ENCODE results near the gene VPS41.

The VPS41 gene

GRCh38 chr7:38942431-38943051, 33.5 kb upstream of the VPS41 start:
- no peak for TF ChIP-seq EZH2phosphoT487 (IDR thresholded peaks at IDR 0.05; ENCODE audit: borderline replicate concordance)
- no peak for TF ChIP-seq CTCF (conservative IDR thresholded peaks at IDR 0.05; ENCODE audit: low read length)
- H3K36me3 ChIP-seq (ENCODE audit: insufficient read depth, low read length): no peaks in the 10 kb centered on the region
- H2AFZ ChIP-seq (ENCODE audit: low read length): no peak overlapping the region
- H3F3A ChIP-seq (ENCODE audit: low read depth): no peaks in the 10 kb centered on the region
- H3K9ac ChIP-seq (ENCODE audit: low read depth, low read length, poor library complexity, severe bottlenecking): no peak overlapping the region
- no peaks in the 10 kb centered on the region for H4K20me1 ChIP-seq (ENCODE audit: insufficient read depth, low read length, poor library complexity, severe bottlenecking)
- no peak overlapping the region for H3K4me2 ChIP-seq (ENCODE audit: low read depth, low read length, poor library complexity, severe bottlenecking)
- no peaks in the 10 kb centered on the region for H3K4me1 ChIP-seq (ENCODE audit: insufficient read depth, low read length, poor library complexity, severe bottlenecking)
- H3K9me3 ChIP-seq (ENCODE audit: insufficient read depth, low read depth, low read length): no peaks in the 10 kb centered on the region
- H3K79me2 ChIP-seq (ENCODE audit: insufficient read depth, low read length): no peaks in the 10 kb centered on the region
- no peak overlapping the region for H3K4me3 ChIP-seq (ENCODE audit: low read length, poor library complexity, severe bottlenecking)
- no peaks in the 10 kb centered on the region for H3K9me2 ChIP-seq (replicated peaks; ENCODE audit: low read depth, low read length)
- H3K27me3 ChIP-seq (ENCODE audit: insufficient read depth, low read length, poor library complexity, severe bottlenecking): no peaks in the 10 kb centered on the region

GRCh38 chr7:38940774-38941173, 31.8 kb upstream of the VPS41 start:
- Histone ChIP-seq H3K4me3 (ENCODE audit: low read length, poor library complexity, severe bottlenecking) (no peak overlapping the region), H2AFZ (ENCODE audit: low read length) (no peak overlapping the region), H3K4me2 (ENCODE audit: low read depth, low read length, poor library complexity, severe bottlenecking) (no peak overlapping the region), H3K9me2 (replicated peaks; ENCODE audit: low read depth, low read length) (no peaks in the 10 kb centered on the region), H3K79me2 (ENCODE audit: insufficient read depth, low read length) (no peaks in the 10 kb centered on the region), H3K9me3 (ENCODE audit: insufficient read depth, low read depth, low read length) (no peaks in the 10 kb centered on the region), H3F3A (ENCODE audit: low read depth) (no peaks in the 10 kb centered on the region), H3K36me3 (ENCODE audit: insufficient read depth, low read length) (no peaks in the 10 kb centered on the region), H3K27me3 (ENCODE audit: insufficient read depth, low read length, poor library complexity, severe bottlenecking) (no peaks in the 10 kb centered on the region), H4K20me1 (ENCODE audit: insufficient read depth, low read length, poor library complexity, severe bottlenecking) (no peaks in the 10 kb centered on the region), H3K9ac (ENCODE audit: low read depth, low read length, poor library complexity, severe bottlenecking) (no peak overlapping the region), H3K4me1 (ENCODE audit: insufficient read depth, low read length, poor library complexity, severe bottlenecking) (no peaks in the 10 kb centered on the region)
- no peak for TF ChIP-seq EZH2phosphoT487 (IDR thresholded peaks at IDR 0.05; ENCODE audit: borderline replicate concordance)
- no peak for TF ChIP-seq CTCF (conservative IDR thresholded peaks at IDR 0.05; ENCODE audit: low read length)

DNA sequence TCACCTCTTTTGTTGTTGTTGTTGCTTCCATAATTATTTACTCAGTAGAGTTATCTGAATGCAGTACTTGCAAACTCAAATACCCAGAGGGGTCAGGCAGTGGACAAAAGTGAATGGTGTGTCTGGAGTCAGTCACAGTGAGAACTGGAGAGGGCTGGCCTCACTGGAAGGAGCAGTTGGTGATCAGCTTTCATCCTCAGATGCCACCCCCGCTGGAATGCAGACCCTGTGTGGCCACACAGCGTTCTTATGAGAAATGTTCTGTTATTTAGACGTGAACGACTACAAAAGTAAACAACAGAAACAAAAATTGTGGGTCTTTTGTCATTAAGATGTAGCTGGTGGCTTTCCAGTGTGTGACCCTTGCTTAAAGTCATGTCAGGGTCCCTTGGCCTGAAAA, 29.6 kb upstream of the VPS41 start:
- Histone ChIP-seq H3K9ac (ENCODE audit: low read depth, low read length, poor library complexity, severe bottlenecking) (no peak overlapping the region), H3K4me2 (ENCODE audit: low read depth, low read length, poor library complexity, severe bottlenecking) (no peak overlapping the region), H3K36me3 (ENCODE audit: insufficient read depth, low read length) (no peaks in the 10 kb centered on the region), H2AFZ (ENCODE audit: low read length) (no peak overlapping the region), H3K9me3 (ENCODE audit: insufficient read depth, low read depth, low read length) (no peaks in the 10 kb centered on the region), H4K20me1 (ENCODE audit: insufficient read depth, low read length, poor library complexity, severe bottlenecking) (no peaks in the 10 kb centered on the region), H3K9me2 (replicated peaks; ENCODE audit: low read depth, low read length) (no peaks in the 10 kb centered on the region), H3K79me2 (ENCODE audit: insufficient read depth, low read length) (no peaks in the 10 kb centered on the region), H3K27me3 (ENCODE audit: insufficient read depth, low read length, poor library complexity, severe bottlenecking) (no peaks in the 10 kb centered on the region), H3F3A (ENCODE audit: low read depth) (no peaks in the 10 kb centered on the region), H3K4me1 (ENCODE audit: insufficient read depth, low read length, poor library complexity, severe bottlenecking) (no peaks in the 10 kb centered on the region), H3K4me3 (ENCODE audit: low read length, poor library complexity, severe bottlenecking) (no peak overlapping the region)
- TF ChIP-seq CTCF (conservative IDR thresholded peaks at IDR 0.05; ENCODE audit: low read length) (no peak), EZH2phosphoT487 (IDR thresholded peaks at IDR 0.05; ENCODE audit: borderline replicate concordance) (no peak)

Measured in Loucy (cell line).